Stimulated activated CD4-positive, alpha-beta T cell treated with anti-CD3 and anti-CD28 coated beads, Interleukin-1b, Interleukin-23, amount 100 ng/mL, for 48 hours (primary cell): ENCODE data around the gene SERGEF.

Source experiments
- DNase-seq: peaks from one replicate; pipeline ENCODE4 v3.0.0-alpha.2; 2020

SERGEF gene

DNA sequence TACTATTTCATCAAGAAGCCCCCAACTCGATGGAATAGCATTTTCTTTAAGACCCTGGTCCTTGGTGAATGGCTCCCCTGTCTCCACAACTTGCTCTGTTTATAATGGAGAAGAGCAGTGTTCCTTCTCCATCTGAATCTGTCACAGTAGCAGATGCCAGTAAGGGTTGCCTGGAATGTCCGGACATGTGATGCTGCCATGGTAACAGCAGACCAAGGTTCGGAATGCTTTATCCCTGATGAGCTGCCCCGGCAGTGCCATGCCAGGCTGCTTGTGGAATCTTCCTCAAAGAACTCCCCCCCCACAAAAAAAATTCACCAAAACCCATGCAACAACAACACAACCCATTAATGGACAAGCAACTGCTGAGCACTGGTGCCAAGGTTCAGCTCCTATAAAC is 205.8 kb downstream of the SERGEF start:
- DNase-seq = no peak

- DNase-seq = no peak
These were observed 207.0 kb downstream of the SERGEF start for GRCh38 chr11:17805873-17806272.

- no peak for DNase-seq
These were observed 207.8 kb downstream of the SERGEF start for GRCh38 chr11:17805043-17805442.

DNA sequence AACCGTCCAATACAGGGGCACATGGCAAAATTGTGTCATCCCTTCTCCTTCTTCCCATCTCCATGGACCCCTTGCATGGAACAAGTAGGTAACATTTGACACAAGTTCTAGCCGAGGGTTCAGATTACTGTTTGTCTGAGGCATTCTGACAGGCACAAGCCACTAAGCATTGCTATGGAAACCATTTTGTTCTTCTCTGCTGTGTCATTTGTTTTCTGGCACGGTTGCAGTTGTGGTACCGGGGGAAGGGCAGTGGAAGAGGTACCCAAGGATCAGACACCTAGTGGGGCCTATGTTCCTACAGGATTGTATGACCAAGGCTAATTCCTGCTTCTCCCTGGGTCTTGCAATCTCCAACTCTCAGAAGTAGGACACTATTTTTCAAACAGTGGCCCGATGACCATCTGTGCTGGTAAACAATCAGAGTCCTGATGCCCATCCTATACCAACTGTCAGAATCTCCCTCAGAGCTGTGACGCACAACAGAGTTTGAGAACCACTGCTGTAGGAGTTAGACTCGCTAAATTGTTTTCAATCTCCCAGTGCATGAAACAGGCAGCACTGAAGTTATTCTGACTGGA is 209.0 kb downstream of the SERGEF start:
- DNase-seq = no peak

- DNase-seq = no peak
These were observed 210.4 kb downstream of the SERGEF start for GRCh38 chr11:17802491-17802890.

GRCh38 chr11:17801166-17801565 is 211.7 kb downstream of the SERGEF start:
- no peak for DNase-seq

- no peak for DNase-seq
These were observed 213.7 kb downstream of the SERGEF start for GRCh38 chr11:17799147-17799546.

DNA sequence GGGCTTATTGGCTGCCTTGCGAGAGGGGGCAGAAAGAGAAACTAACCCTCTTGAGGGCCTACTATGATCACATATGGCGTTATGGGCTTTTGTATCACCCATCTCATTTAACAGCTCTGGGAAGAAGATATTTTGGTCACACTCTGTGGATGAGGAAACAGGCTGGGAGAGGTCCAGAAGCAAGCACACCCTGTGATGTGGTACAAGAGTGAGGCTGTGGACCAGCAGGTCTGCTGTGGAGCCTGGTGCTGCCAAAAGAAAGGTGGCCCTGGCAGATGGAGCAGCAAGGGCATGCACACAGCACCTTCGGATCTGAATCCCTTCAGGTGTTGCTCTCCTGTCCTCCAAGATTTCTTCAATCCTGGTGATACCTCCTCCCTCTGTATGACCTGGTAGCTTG is 214.1 kb downstream of the SERGEF start:
- DNase-seq = no peak

- no peak for DNase-seq
These were observed 214.6 kb downstream of the SERGEF start for GRCh38 chr11:17798253-17798652.

GRCh38 chr11:17796154-17796553 is 216.7 kb downstream of the SERGEF start:
- DNase-seq = no peak

GRCh38 chr11:17794981-17795380 is 217.9 kb downstream of the SERGEF start:
- DNase-seq = no peak

DNA sequence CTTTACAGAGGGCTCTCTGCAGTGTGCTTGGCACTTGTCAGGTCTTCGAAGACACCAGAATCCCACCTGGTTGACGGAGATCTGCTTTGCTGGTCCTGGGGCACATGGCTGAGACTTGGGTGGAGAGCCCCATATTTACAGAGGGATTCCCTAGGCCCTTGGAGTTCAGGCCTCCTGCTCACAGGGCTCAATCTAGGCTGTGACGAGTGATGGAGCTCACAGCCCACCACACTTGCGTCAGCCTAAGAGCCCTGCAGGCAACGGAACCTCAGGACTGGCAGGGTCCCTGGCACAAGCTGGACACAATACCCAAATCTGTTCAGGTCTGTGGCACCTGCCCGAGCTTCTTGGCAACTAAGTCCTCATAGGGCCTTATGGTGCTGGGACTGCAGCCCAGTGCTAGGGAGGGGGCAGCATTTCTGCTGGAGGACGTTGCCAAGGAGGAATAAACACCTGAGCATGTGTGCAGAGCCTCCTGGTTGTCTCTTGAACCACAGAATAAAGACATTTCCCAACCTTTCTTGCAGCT is 219.1 kb downstream of the SERGEF start:
- no peak for DNase-seq

- DNase-seq = no peak
These were observed 220.7 kb downstream of the SERGEF start for GRCh38 chr11:17792161-17792560.

GRCh38 chr11:17791144-17791543 is 221.7 kb downstream of the SERGEF start:
- no peak for DNase-seq

DNA sequence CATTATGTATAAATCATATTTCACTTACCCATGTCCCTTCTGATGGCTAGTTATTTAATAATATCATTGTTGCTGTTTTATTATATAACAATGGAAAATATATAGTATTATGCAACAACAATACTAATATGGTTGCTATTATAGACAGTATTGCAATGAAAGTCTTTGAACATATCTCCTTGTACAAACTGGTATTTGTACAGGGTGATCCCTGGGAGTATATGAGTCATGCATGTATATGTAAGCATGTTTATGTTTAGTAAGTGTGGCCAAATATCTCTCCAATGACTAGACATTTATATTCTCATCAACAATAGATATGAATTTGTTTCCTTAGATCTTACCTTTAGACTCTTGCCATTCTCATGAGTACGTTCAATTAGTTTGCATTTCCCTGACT is 222.4 kb downstream of the SERGEF start:
- DNase-seq = no peak

- DNase-seq = no peak
These were observed 224.8 kb downstream of the SERGEF start for GRCh38 chr11:17788084-17788483.

GRCh38 chr11:17786824-17787525 is 225.9 kb downstream of the SERGEF start:
- DNase-seq = no peak

DNA sequence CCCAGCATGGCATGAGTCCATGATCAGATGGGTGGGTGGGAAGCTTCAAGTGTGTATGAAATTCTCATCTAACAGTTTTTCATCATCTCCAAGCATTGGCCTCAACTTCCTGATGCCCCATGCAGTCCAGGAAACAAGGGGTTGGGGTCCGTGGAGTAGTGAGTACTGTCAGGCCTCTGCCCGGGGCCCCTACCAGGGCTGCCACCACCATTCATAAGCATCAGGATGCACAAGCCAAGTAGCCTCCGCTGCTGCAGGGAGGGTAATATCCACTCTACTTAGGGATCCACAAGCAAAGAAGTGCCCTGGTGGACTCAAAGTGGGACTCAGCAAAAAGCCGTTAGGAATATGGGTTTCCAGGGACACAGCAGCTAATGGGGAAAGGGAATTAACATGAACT is 229.0 kb downstream of the SERGEF start:
- DNase-seq = no peak

DNA sequence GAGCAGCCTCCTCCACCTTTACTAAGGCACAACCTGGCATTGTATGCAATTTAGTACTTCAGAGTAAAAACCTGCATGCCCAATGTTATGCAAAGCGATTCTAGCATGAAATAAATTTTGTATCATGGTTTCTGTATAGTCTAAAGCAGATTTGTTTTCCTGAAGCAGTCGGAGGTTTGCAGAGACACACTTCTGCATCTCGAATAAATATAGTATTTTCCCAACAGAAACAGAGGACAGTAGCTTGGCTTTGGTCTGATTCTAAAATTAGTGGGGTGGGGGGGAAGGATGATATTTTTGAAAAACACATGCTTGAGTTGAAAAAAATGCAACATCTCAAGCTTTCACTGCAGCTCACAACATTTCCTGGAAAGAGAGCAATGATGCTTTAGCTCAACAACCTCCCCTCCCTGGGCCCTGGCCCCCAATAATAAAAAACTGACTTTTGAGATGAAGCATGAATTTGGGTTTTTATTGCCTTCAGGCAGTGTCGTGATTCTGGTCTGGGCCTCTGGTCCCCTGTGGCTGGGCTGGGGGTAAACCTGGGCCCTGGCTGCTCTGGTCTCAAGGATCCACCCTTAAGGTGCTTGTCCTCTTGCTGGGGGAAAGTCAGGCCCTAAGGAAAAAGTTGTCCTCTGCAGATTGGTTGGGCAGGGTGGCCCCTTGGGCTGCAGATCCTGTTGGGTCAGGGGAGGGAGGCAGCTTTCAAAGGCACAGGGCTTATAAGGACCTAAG is 230.1 kb downstream of the SERGEF start:
- DNase-seq = no peak

GRCh38 chr11:17782145-17782544 is 230.7 kb downstream of the SERGEF start:
- no peak for DNase-seq

GRCh38 chr11:17781626-17782025 is 231.2 kb downstream of the SERGEF start:
- no peak for DNase-seq

DNA sequence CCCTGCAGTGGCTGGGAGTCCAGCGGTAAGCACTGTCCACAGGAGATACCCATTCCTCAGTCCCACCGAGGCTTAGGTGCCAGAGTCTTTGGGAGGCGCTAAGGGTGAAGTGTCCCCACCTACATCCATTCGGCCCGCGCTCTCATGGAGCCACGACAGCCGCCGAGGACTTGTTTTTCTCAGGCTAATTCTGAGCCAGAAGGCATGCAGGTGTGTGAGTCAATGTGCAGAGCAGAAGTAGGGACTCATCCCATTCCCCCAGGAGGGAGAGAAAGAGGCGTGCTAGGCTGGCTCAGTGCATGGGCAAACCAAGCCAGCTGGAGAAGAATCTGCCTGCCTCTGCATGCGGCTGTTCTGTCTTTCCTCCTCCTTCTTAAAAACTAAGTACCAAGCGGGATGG is 231.6 kb downstream of the SERGEF start:
- DNase-seq = no peak

DNA sequence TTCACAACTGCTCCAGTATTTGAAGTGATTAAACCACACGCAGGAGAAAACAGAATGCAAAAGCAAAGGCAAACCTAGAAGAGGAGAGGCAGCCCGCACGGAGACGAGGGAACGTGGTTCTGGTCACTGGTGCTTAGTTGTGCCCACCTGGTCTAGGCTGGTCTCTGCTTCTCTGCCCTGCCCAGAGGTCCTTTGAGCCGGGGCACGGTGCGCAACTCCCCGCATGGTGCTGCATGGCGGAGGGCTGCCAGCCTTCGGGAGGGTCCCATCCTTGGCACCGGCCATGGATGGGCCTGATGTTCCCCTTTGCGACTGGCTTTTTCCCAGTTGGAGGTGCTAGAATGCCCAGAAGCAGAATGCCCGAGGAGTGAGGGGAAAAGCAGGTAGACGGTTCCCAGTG is 232.2 kb downstream of the SERGEF start:
- DNase-seq = no peak
